ENCODE data around the gene COPS7B.

DNA sequence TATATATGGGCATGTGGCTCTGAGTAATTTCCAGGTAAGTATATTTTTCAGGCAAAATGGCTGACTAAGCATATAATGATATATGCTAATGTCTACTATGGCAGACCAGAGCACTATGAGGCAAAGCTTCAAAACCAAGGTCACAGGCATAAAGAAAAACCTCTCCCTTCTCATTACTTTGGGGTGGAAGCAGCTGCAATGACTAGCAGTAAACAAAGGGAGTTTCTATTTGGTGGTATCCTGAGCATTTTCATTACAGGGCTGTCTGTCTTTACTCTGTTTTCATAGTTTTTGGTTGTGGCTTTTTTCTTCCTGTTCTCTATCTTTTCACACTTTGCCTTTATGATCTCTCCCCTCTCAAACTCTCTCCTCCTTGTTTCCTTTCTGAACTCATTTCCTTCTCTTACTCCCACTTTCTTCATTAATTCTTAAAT, 20.7 kb upstream of the COPS7B start:
- TF ChIP-seq, protein P1, sequence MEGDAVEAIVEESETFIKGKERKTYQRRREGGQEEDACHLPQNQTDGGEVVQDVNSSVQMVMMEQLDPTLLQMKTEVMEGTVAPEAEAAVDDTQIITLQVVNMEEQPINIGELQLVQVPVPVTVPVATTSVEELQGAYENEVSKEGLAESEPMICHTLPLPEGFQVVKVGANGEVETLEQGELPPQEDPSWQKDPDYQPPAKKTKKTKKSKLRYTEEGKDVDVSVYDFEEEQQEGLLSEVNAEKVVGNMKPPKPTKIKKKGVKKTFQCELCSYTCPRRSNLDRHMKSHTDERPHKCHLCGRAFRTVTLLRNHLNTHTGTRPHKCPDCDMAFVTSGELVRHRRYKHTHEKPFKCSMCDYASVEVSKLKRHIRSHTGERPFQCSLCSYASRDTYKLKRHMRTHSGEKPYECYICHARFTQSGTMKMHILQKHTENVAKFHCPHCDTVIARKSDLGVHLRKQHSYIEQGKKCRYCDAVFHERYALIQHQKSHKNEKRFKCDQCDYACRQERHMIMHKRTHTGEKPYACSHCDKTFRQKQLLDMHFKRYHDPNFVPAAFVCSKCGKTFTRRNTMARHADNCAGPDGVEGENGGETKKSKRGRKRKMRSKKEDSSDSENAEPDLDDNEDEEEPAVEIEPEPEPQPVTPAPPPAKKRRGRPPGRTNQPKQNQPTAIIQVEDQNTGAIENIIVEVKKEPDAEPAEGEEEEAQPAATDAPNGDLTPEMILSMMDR (IDR thresholded peaks at IDR 0.05) = no peak
- no peak for TF ChIP-seq POLR2A (IDR thresholded peaks at IDR 0.05)
